GM12891 (cell line): ENCODE measurements around the gene SUPT20H.

Source experiments
- PAX5 ChIP-seq: IDR thresholded peaks from 2 replicates; pipeline ENCODE4 v1.6.1; 2011; ENCODE audit warnings: low read length, moderate library complexity, mild to moderate bottlenecking; ENCODE audit not compliant: insufficient read depth, severe bottlenecking
- POLR2AphosphoS5 ChIP-seq: IDR thresholded peaks from 2 replicates; pipeline ENCODE4 v1.6.1; 2011; ENCODE audit warnings: low read depth, low read length, control low read depth

DNA sequence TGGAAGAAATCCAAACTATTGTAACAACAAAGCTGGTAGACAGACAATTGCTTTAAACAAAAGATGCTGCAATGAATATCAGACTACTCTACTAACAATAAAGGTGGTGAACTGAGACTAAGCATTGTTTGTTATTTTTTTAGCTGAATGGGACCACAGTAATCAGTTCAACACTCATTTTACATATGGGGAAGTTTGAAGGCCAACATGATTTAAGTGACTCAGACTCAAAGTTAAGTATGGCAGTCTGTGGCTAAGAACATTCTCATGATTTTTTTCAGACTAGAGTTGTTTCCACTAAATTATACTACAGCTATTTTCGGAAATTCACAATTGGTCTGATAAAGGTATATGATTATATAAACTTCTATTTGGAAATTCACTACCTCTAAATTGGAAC lies 48.5 kb downstream of the SUPT20H start:
- TF ChIP-seq POLR2AphosphoS5 (no peak), PAX5 (no peak)
